Skeletal muscle cell (primary cell): ENCODE measurements around the gene B3GLCT.

Experiments
- DNase-seq: peaks from one replicate; pipeline ENCODE4 v3.0.0-alpha.2; 2010; ENCODE audit warnings: low read depth
- H3K4me3 ChIP-seq: 2 replicates; pipeline ENCODE4 v1.5.1; 2011; ENCODE audit warnings: low read depth, mild to moderate bottlenecking, control low read depth, low read length, moderate library complexity

B3GLCT gene

DNA sequence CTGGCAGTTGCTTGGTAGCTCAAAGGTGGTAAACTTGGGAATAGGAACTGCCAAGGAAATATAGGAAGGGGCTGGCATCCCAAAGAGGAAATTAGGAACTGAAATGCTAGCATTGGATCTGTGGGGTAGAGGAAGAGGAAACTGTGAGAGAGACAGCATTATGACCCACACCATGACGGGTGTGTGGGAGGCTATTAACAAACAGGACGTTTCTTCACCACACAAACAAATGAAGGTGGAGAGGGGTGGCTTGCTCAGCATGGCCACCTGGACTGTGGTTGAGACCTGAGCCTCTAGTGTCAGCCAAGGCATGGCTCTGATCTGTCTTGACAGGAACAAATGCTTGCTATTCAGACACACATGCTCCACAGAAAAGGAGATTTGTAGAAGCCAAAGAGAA is 178.2 kb downstream of the B3GLCT start:
- no peak for DNase-seq
- H3K4me3 ChIP-seq, result no peak overlapping the region

DNA sequence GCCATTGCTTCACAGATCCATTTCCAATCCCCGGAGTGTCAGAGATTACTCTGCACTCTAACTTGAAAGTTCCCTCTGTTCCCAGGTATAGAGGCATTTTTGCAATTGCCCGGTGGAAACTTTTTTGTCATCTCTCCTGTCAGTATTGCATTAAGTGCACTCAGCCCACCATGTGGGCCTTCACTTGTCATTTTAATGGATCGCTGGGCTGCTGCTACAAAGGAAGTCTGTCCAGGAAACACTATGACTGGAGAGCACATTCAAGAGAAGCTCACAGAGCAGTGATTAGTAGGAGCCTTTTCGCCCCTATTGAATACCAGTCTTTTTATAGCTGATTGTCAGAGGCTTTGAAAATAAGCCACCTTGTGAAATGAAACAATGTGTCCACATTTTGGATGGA is 180.9 kb downstream of the B3GLCT start:
- no peak for DNase-seq
- H3K4me3 ChIP-seq, result no peak overlapping the region
